GM18511 (cell line): ENCODE results near the gene RXFP4.

Experiments used
- ATAC-seq: cut with Tn5 transposase; IDR thresholded peaks from one replicate; pipeline ENCODE4 v1.9.1; 2021; ENCODE audit warnings: mild to moderate bottlenecking, moderate library complexity; ENCODE audit not compliant: unreplicated experiment

Gene RXFP4

GRCh38 chr1:155957411-155957915, 16.0 kb downstream of the RXFP4 start:
- no peak for ATAC-seq

- ATAC-seq = no peak
Observed at GRCh38 chr1:155960081-155960745, 18.8 kb downstream of the RXFP4 start.

- ATAC-seq = no peak
Observed at GRCh38 chr1:155961937-155962336, 20.5 kb downstream of the RXFP4 start.

- no peak for ATAC-seq
Observed at GRCh38 chr1:155962599-155963211, 21.3 kb downstream of the RXFP4 start.

- no peak for ATAC-seq
Observed at GRCh38 chr1:155964193-155964592, 22.8 kb downstream of the RXFP4 start.

GRCh38 chr1:155966135-155966534, 24.7 kb downstream of the RXFP4 start:
- ATAC-seq = no peak

GRCh38 chr1:155966750-155967149, 25.3 kb downstream of the RXFP4 start:
- ATAC-seq = no peak

- ATAC-seq = no peak
Observed at GRCh38 chr1:155967341-155968050, 26.1 kb downstream of the RXFP4 start.

- ATAC-seq = no peak
Observed at GRCh38 chr1:155968051-155968400, 26.6 kb downstream of the RXFP4 start.

- ATAC-seq = no peak
Observed at GRCh38 chr1:155968670-155969069, 27.2 kb downstream of the RXFP4 start.

- no peak for ATAC-seq
Observed at GRCh38 chr1:155969377-155969791, 27.9 kb downstream of the RXFP4 start.

- peak; percentile 80 for ATAC-seq
Observed at GRCh38 chr1:155970531-155971167, 29.2 kb downstream of the RXFP4 start.

GRCh38 chr1:155971910-155972809, 30.7 kb downstream of the RXFP4 start:
- no peak for ATAC-seq

GRCh38 chr1:155973723-155974122, 32.3 kb downstream of the RXFP4 start:
- ATAC-seq = no peak

- ATAC-seq = no peak
Observed at GRCh38 chr1:155974208-155975115, 33.0 kb downstream of the RXFP4 start.

GRCh38 chr1:155975375-155976061, 34.1 kb downstream of the RXFP4 start:
- ATAC-seq = no peak

- ATAC-seq = no peak
Observed at GRCh38 chr1:155976062-155976912, 34.8 kb downstream of the RXFP4 start.
